Epithelial cell of proximal tubule (primary cell): ENCODE results near the gene CCDC102A. TPM values are rescaled to one million over a fixed set of nuclear protein-coding genes. Genes with fewer than 3 reads are reported as not detected.
"Not testable (repeated sequence)": the region's sequence is repeated elsewhere in the genome, so short reads cannot be mapped to it uniquely, and the experiment has no call there.

Experiments
- DNase-seq: peaks from one replicate; pipeline ENCODE4 v3.0.0-alpha.2; 2011; ENCODE audit warnings: low read depth
- H3K4me3 ChIP-seq: 2 replicates; pipeline ENCODE4 v1.5.1; 2011; ENCODE audit warnings: low read depth, mild to moderate bottlenecking, low read length
- CTCF ChIP-seq: conservative IDR thresholded peaks from 2 replicates; pipeline ENCODE4 v1.5.1; 2012; ENCODE audit warnings: low read depth, mild to moderate bottlenecking, low read length
- total RNA-seq: library from RNA; depleted of rRNA; stranded (reverse); fragments of >200 nt; gene quantifications from 2 replicates; pipeline ENCODE4 v1.2.3, GENCODE V29; 2015

The CCDC102A gene
- total RNA-seq, 1 donor from 2014 or later = 22.7 TPM

DNA sequence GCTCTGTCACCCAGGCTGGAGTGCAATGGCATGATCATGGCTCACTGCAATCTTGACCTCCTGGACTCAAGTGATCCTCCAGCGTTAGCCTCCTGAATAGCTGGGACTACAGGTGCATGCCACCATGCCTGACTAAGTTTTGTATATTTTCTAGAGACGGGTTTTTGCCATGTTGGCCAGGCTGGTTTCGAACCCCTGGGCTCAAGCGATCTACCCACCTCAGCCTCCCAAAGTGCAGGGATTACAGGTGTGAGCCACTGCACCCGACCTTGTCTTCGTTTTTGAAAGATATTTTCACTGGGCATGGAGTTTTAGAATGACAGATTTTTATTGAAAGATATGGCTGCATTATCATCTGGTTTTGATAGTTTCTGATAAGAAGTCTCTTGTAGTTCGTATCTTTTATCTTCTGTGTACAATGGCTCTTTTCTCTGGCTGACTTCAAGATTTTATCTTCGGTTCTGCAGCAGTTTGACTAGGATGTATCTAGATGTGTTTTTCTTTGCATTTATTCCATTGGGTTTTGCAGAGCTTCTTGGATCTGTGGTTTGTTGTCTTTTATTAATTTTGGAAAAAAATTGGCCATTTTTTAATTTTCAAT is 20.7 kb upstream of the CCDC102A start:
- no peak for TF ChIP-seq CTCF
- no peak for DNase-seq
- H3K4me3 ChIP-seq = no peak overlapping the region

- no peak for DNase-seq
- no peak for TF ChIP-seq CTCF
- no peak overlapping the region for H3K4me3 ChIP-seq
Observed at GRCh38 chr16:57555831-57556230, 19.5 kb upstream of the CCDC102A start.

- no peak overlapping the region for H3K4me3 ChIP-seq
- no peak for TF ChIP-seq CTCF
- DNase-seq = no peak
Observed at GRCh38 chr16:57551057-57551456, 14.7 kb upstream of the CCDC102A start.

DNA sequence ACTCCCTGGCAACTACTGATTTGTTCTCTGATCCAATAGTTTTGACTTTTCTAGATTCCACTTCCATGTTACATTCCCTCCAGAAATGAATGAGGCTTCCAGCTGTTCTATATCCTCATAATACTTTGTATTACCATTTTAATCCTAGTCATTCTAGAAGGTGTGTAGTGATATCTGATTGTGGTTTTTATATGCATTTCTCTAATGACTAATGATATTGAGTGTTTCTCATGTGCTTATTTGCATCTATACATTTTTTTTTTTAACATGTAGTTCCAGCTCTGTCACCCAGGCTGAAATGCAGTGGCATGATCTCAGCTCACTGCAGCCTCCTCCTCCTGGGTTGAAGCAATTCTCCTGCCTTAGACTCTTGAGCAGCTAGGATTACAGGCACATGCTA is 13.4 kb upstream of the CCDC102A start:
- H3K4me3 ChIP-seq = no peak overlapping the region
- no peak for DNase-seq
- TF ChIP-seq CTCF = no peak

DNA sequence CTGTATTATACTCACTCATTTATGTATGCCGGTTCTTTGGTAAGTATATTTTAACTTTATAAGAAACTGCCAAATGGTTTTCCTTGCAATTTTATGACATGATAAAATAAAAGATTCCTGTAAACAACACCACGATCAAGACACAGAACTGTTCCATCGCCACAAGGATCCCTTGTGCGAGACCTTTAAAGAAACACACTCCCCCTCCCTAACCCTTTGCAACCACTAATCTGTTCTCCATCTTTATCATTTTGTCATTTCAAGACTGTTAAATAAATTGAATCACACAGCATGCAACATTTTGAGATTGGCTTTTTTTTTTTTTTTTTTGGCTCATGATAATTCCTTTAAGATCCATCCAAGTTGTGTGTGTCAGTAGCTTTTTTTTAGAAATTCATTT is 12.0 kb upstream of the CCDC102A start:
- no peak for TF ChIP-seq CTCF
- DNase-seq = no peak
- no peak overlapping the region for H3K4me3 ChIP-seq

- not testable (repeated sequence) for H3K4me3 ChIP-seq, DNase-seq
Observed at GRCh38 chr16:57547524-57547923, 11.2 kb upstream of the CCDC102A start.

DNA sequence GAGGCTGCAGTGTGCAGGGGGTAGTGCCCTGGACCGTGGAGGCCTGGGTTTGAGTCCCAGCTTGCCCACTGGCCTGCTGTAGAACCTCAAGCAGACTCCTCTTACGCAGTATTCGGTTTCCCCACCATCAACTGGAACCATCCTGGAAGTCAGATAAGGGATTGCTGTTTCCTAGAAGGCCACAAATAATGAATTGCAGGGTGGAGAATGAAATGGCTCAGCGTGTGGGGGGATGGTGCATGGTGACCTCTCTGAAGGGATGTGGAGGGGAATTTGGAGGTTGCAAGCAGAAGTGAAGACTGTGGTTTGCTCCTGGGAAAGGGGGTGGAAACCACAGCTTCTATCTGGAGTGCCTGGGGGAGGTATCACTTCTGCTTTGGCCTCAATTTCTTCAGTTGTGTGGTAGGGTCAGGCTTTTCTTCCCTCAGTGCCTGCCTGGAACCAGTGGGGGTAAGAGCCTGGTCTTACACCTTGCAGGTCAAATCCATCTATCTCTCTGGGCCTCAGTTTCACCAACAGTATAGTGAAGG is 7.8 kb upstream of the CCDC102A start:
- H3K4me3 ChIP-seq = no peak overlapping the region
- TF ChIP-seq CTCF = no peak
- DNase-seq = no peak
